ENCODE results near the gene MAB21L4.
A peak's percentile ranks its signal among the peaks of the same experiment; 100 is the strongest.

MAB21L4 gene

DNA sequence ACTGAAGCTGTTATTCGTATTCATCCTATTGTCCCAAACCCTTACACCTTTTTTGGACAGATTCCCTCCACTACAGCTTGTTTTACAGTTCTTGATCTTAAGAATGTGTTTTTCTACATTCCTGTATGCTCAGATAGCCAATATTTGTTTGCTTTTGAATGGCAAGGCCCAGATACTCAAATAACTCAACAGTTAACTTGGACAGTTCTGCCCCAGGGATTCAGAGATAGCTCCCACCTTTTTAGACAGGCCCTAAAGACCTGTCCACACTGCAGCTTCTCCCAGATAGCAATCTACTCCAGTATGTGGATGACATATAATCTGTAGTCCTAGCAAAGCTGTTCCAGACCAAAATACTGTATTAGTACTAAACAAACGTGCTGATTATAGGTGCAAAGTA lies 34.4 kb downstream of the MAB21L4 start:
- Histone ChIP-seq H3K36me3 (replicated peaks) (no peaks in the 10 kb centered on the region), H3K27ac (no peak overlapping the region), H3K4me3 (ENCODE audit: low read depth, low read length) (no peak overlapping the region), H3K27me3 (replicated peaks) (no peaks in the 10 kb centered on the region)
- TF ChIP-seq CTCF (IDR thresholded peaks at IDR 0.05; ENCODE audit: low read depth, low read length, missing control alignments), result no peak
- in situ Hi-C loops (cut with HindIII; ENCODE audit: low pct_ligation_motif_present, low sequenced_read_pairs), result no loop called here
- no peak for DNase-seq

DNA sequence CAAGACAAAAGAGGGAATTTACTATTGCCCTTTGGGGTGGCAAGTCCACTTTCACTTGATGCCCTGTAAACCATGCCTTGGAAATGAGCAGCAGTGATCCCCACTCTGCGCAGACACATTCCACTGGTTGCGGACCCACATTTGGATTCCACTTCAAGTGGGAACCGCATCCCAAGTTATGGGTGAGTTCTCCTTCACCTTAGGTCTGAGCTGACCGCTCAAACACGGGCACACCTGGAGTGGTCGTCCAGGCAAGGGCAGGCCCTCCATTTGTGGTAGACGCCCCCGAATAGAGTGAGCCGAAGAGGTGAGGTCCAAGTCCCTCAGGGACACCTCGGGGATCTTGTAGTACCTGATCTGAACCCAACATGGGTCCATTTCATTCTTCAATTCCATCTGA lies 37.1 kb downstream of the MAB21L4 start:
- Histone ChIP-seq H3K4me3 (ENCODE audit: low read depth, low read length) (no peak overlapping the region), H3K27me3 (replicated peaks) (no peaks in the 10 kb centered on the region), H3K27ac (no peak overlapping the region), H3K36me3 (replicated peaks) (no peaks in the 10 kb centered on the region)
- TF ChIP-seq CTCF (IDR thresholded peaks at IDR 0.05; ENCODE audit: low read depth, low read length, missing control alignments), result no peak
- in situ Hi-C loops (cut with HindIII; ENCODE audit: low pct_ligation_motif_present, low sequenced_read_pairs), result no loop called here
- DNase-seq, result no peak

- Histone ChIP-seq H3K27me3 (replicated peaks) (no peaks in the 10 kb centered on the region), H3K27ac (no peak overlapping the region), H3K36me3 (replicated peaks) (no peaks in the 10 kb centered on the region), H3K4me3 (ENCODE audit: low read depth, low read length) (no peak overlapping the region)
- TF ChIP-seq CTCF (IDR thresholded peaks at IDR 0.05; ENCODE audit: low read depth, low read length, missing control alignments), result no peak
- no peak for DNase-seq
- in situ Hi-C loops (cut with HindIII; ENCODE audit: low pct_ligation_motif_present, low sequenced_read_pairs), result no loop called here
Observed at GRCh38 chr2:240858321-240858720, 37.6 kb downstream of the MAB21L4 start.

- TF ChIP-seq CTCF (IDR thresholded peaks at IDR 0.05; ENCODE audit: low read depth, low read length, missing control alignments), result no peak
- in situ Hi-C loops (cut with HindIII; ENCODE audit: low pct_ligation_motif_present, low sequenced_read_pairs), result no loop called here
- H3K27me3 ChIP-seq (replicated peaks), result no peaks in the 10 kb centered on the region
- no peak overlapping the region for H3K27ac ChIP-seq
- DNase-seq, result no peak
- no peak overlapping the region for H3K4me3 ChIP-seq (ENCODE audit: low read depth, low read length)
- H3K36me3 ChIP-seq (replicated peaks), result no peaks in the 10 kb centered on the region
Observed at GRCh38 chr2:240857039-240858008, 38.6 kb downstream of the MAB21L4 start.

DNA sequence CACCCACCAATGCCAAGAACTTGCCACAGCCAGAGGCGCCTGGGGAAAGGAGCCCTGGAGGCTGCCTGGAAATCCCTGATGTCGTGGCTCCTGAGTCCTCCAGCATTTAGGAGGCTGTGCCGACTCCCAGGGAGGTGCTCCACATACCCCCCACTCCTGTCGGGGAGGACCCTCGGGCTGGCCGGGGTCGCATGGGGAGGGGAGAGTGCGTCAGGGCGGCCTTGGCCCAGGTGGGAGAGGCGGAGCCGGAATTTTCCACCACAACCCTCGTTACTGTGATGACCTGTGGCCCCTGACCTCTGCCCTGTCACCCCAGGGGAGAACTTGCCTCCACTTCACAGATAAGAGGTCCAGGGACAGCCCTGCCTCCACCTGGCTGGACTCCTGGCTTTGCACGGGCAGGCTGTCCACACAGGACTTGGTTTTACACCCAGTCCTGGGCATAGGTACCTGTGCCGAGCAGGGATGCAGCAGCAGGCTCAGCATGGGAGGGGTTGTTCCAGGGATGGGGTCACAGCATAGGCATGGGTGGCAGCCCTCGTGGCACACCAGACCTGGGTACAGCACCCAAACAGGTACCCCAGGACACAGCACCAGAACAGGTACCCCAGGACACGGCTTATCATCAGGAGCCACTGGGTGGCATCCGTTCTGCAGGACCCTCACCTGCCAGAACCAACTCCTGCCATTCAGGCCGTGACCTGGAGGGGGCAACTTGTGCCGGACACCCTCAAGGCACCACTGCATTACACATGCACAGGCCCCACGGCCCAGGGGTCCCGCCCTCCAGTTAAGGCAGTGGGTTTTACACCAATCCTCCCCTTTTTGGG lies 39.6 kb downstream of the MAB21L4 start:
- DNase-seq, result no peak
- no peaks in the 10 kb centered on the region for H3K27me3 ChIP-seq (replicated peaks)

More for the DNA sequence above, 39.6 kb downstream of the MAB21L4 start:
- Histone ChIP-seq H3K27ac (no peak overlapping the region), H3K4me3 (ENCODE audit: low read depth, low read length) (no peak overlapping the region), H3K36me3 (replicated peaks) (no peaks in the 10 kb centered on the region)
- peak; percentile 13 for TF ChIP-seq CTCF (IDR thresholded peaks at IDR 0.05; ENCODE audit: low read depth, low read length, missing control alignments)
- in situ Hi-C loops (cut with HindIII; ENCODE audit: low pct_ligation_motif_present, low sequenced_read_pairs), result no loop called here
